ENCODE data around the gene MAOA.

DNA sequence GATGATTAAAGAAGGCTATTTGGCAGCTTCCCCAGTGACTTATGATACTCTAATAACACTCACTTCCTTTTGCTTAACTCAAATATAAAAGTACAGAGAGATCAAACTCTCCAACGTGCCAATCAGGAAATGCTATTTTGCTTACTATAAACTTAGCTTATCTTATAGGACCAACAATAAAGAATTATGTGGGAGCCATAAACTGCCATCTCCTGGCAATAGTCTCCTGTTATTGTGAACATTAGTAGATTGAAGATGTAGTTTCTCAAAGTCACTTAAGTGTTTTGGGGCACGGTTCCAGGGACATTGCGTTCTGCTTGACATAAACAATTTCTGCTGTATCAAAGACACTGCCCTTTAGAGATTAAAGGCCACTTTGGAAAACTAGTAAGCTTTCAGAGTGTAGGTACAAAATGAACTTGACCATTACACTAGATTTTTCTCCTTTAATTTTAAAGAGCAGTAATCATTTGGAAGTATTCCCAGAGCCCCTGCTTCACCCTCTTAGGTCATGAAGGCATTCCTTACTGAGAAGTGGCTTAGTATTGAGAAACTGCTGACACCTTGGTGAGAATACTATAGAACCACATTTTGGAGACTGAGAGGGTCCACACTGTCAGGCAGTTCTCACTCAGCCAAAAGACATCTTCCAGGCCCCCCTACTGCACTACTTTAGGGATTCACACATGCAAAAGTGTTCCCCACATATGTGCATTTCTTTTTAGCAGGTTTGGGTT, 51.9 kb downstream of the MAOA start:
- TF ChIP-seq CTCF (IDR thresholded peaks at IDR 0.05) (no peak), POLR2AphosphoS5 (IDR thresholded peaks at IDR 0.05) (peak; percentile 22 to 82), POLR2A (IDR thresholded peaks at IDR 0.05; ENCODE audit: low read depth) (no peak)

Data from esophagus muscularis mucosa (tissue), 3 donors.